SK-N-SH (cell line): ENCODE measurements around the gene SEC23A.

Experiments used
- RAD21 ChIP-seq: IDR thresholded peaks from 2 replicates; pipeline ENCODE4 v1.6.1; 2012; ENCODE audit warnings: mild to moderate bottlenecking, low read length
- TCF12 ChIP-seq: IDR thresholded peaks from 2 replicates; pipeline ENCODE4 v1.4.0; 2012
- USF2 ChIP-seq: fragments of 150-350 bp; IDR thresholded peaks from 2 replicates; pipeline ENCODE4 v1.6.1; 2017; ENCODE audit warnings: antibody characterized with exemption, low read length, low read depth, borderline replicate concordance
- TF ChIP-seq, protein P1 (sequence below): fragments of 200-600 bp; sonication (generic); IDR thresholded peaks from 2 replicates; pipeline ENCODE4 v1.6.1; 2017; ENCODE audit warnings: antibody characterized with exemption, mild to moderate bottlenecking, moderate library complexity

DNA sequence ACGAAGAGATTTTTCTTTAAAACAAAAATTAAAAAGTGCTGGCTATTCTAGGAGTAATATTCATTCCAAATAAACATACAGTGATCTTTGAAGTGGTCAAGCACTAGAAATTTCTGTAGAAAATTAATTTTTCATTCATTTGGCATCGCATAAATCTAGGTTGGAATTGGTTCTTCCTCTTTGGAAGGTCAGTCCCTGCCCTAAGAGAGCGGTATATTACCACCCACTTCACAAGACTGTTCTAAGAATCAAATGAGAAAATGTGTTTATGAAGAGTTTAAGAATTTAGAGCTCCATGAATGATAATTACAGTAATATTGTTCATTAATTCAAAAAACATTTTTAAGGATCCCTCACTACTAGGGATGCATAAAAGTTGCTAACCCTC is 10.6 kb upstream of the SEC23A start:
- TF ChIP-seq USF2, result no peak
- no peak for TF ChIP-seq RAD21
- TF ChIP-seq TCF12, result no peak
- TF ChIP-seq, protein P1, sequence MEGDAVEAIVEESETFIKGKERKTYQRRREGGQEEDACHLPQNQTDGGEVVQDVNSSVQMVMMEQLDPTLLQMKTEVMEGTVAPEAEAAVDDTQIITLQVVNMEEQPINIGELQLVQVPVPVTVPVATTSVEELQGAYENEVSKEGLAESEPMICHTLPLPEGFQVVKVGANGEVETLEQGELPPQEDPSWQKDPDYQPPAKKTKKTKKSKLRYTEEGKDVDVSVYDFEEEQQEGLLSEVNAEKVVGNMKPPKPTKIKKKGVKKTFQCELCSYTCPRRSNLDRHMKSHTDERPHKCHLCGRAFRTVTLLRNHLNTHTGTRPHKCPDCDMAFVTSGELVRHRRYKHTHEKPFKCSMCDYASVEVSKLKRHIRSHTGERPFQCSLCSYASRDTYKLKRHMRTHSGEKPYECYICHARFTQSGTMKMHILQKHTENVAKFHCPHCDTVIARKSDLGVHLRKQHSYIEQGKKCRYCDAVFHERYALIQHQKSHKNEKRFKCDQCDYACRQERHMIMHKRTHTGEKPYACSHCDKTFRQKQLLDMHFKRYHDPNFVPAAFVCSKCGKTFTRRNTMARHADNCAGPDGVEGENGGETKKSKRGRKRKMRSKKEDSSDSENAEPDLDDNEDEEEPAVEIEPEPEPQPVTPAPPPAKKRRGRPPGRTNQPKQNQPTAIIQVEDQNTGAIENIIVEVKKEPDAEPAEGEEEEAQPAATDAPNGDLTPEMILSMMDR, result no peak
